Upper lobe of left lung (tissue), 4 donors: Measurements from ENCODE around the gene SERPINB1.

Experiments
- CTCF ChIP-seq, 6 experiments: fragments of 450-650 bp in 4 of 6; fragments of 200-600 bp in 2 of 6; sonication (generic) in 2 of 6; IDR thresholded peaks; one replicate each; pipeline ENCODE4 v1.5.1; 2016 to 2019; ENCODE audit warnings: antibody characterized with exemption in 6 of 6
- POLR2AphosphoS5 ChIP-seq, 2 donors: sonication (generic); formaldehyde crosslinking; IDR thresholded peaks; one replicate each; pipeline ENCODE4 v1.5.1; 2017; ENCODE audit warnings: antibody characterized with exemption in 2 of 2

GRCh38 chr6:2861060-2861821 is 19.6 kb upstream of the SERPINB1 start:
- TF ChIP-seq CTCF (IDR thresholded peaks at IDR 0.05) (no peak), POLR2AphosphoS5 (IDR thresholded peaks at IDR 0.05) (no peak)
